Natural killer cell (primary cell): Measurements from ENCODE around the gene HTR6. TPM values are rescaled to one million over a fixed set of nuclear protein-coding genes. Genes with fewer than 3 reads are reported as not detected.

Experiments
- ATAC-seq, 3 donors: fragments of 150-1000 bp in 2 of 3; fragments of 200-7000 bp in 1 of 3; cut with Tn5 transposase; 1 replicate in 1 of 3; 2 replicates in 2 of 3; pipeline ENCODE4 v1.10.0; 2021; ENCODE audit warnings: mild to moderate bottlenecking in 2 of 3, moderate library complexity in 2 of 3
- DNase-seq, 2 donors: peaks; one replicate each; pipeline versions ENCODE4 v3.0.0 to v3.0.0-alpha.2; 2013 to 2021; ENCODE audit warnings: mixed read lengths in 1 of 2
- H3K27ac ChIP-seq: one replicate; pipeline ENCODE4 v1.5.1; 2013; ENCODE audit warnings: mild to moderate bottlenecking, low read length
- H3K27me3 ChIP-seq: one replicate; pipeline ENCODE4 v1.6.1; 2013; ENCODE audit warnings: low read length; ENCODE audit not compliant: control insufficient read depth, insufficient read depth
- H3K36me3 ChIP-seq: one replicate; pipeline ENCODE4 v1.6.1; 2013; ENCODE audit warnings: low read length; ENCODE audit not compliant: control insufficient read depth, insufficient read depth
- H3K4me1 ChIP-seq: one replicate; pipeline ENCODE4 v1.6.1; 2013; ENCODE audit warnings: low read length; ENCODE audit not compliant: control insufficient read depth, insufficient read depth
- H3K4me3 ChIP-seq: one replicate; pipeline ENCODE4 v1.5.1; 2013; ENCODE audit warnings: low read length
- H3K9me3 ChIP-seq: one replicate; pipeline ENCODE4 v1.6.1; 2013; ENCODE audit warnings: low read length; ENCODE audit not compliant: control insufficient read depth, insufficient read depth
- H3K27ac Mint-ChIP-seq, 2 donors: one replicate each; pipeline ENCODE4 v1.8.0; 2022; ENCODE audit warnings: mild to moderate bottlenecking in 2 of 2, mixed read lengths in 2 of 2, moderate library complexity in 1 of 2
- H3K27me3 Mint-ChIP-seq, 2 donors: one replicate each; pipeline ENCODE4 v1.8.0; 2022; ENCODE audit warnings: low read depth in 2 of 2, mixed read lengths in 2 of 2
- H3K36me3 Mint-ChIP-seq: one replicate; pipeline ENCODE4 v1.8.0; 2022; ENCODE audit warnings: mixed read lengths
- H3K4me1 Mint-ChIP-seq, 2 donors: one replicate each; pipeline ENCODE4 v1.8.0; 2022; ENCODE audit warnings: mixed read lengths in 2 of 2
- H3K4me3 Mint-ChIP-seq: one replicate; pipeline ENCODE4 v1.8.0; 2022; ENCODE audit warnings: mild to moderate bottlenecking, moderate library complexity, mixed read lengths
- H3K9me3 Mint-ChIP-seq, 2 donors: one replicate each; pipeline ENCODE4 v1.8.0; 2022; ENCODE audit warnings: mixed read lengths in 2 of 2
- CTCF ChIP-seq: fragments of 200-600 bp; IDR thresholded peaks from one replicate; pipeline ENCODE4 v1.8.0; 2022; ENCODE audit warnings: antibody characterized with exemption
- WGBS: methylation state at CpG from one replicate; pipeline ENCODE4 v1.1.7; 2013; ENCODE audit warnings: missing lambda C conversion rate; ENCODE audit not compliant: insufficient coverage; 5-methylcytosine and 5-hydroxymethylcytosine counted together
- intact Hi-C: fragments of 100-400 bp; cut with micrococcal nuclease; formaldehyde crosslinking; loops from one replicate; pipeline ENCODE4 v1.14.2; 2022
- total RNA-seq, 4 donors: library from RNA; stranded (reverse); fragments of 120-200 nt in 1 of 4; gene quantifications; one replicate each; pipeline versions ENCODE4 v1.2.3 to v1.2.4, GENCODE V29; 2013 to 2022

HTR6 gene
- total RNA-seq, 3 donors from 2014 or later (not counting 1 experiment from before 2014, with no cell fraction given): 0.18 TPM; not detected in 2

DNA sequence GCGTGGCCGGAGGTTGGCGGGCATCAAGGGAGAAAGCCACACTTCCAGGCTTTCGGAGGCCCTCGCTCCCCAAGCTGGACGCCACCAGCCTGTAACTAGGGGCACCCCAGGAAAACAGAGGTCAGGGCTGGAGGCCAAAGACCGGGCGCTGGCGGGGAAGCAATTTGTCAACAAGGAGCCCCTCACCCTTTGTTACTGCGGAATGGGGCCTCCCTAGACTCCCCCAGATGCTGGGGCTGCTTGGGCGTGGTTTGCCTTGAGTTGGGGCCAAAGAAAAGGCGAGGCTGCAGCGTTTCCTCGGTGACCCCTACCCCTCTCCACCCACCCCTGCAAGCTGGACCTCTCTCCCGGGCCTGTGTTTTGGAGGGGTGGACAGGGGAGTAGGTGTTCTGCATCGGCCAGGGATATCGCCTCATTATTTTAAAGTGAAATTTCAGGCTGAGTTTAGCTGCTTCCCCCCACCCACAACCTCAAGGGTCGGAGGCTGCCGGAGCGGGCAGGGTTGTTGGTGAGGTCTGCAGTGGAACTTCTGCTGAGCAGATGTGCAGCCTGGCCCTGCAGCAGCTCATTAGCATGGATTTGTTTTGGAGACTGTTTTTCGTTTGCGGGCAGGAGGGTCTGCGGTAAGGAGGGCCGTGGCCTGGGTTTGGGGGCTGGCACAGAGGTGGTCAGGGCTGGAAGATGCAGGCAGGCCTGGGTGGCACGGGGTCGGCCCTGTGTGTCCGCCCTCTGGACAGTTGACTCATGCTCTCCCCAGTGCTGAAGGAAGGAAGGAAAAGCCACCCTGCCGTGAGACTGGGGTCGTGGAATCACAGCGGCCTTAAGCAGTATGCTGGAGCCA lies 19.0 kb upstream of the HTR6 start:
- 57% methylated on average over 24 of the region's 30 CpGs for WGBS
- Mint-ChIP-seq H3K27ac (peak overlapping the region in 1 of 2 donors; percentile 88), H3K4me1 (peaks cover 19 to 23% of the 10 kb centered on the region in 2 donors), H3K4me3 (peak overlapping the region; percentile 52), H3K27me3 (peaks cover 11 to 25% of the 10 kb centered on the region in 2 donors), H3K36me3 (no peaks in the 10 kb centered on the region), H3K9me3 (no peaks in the 10 kb centered on the region)
- H3K9me3 ChIP-seq: no peaks in the 10 kb centered on the region
- no peak for TF ChIP-seq CTCF
- H3K4me1 ChIP-seq: peaks cover 18% of the 10 kb centered on the region
- H3K4me3 ChIP-seq: no peak overlapping the region
- H3K27ac ChIP-seq: no peak overlapping the region
- ATAC-seq (no peak), DNase-seq (no peak)
- intact Hi-C loops: loop anchor here (2.0 to 5.0 kb wide), 2 partner anchors 48 to 159 kb away; a partner anchor contains a TSS
- peaks cover 20% of the 10 kb centered on the region for H3K27me3 ChIP-seq
- H3K36me3 ChIP-seq: no peaks in the 10 kb centered on the region

DNA sequence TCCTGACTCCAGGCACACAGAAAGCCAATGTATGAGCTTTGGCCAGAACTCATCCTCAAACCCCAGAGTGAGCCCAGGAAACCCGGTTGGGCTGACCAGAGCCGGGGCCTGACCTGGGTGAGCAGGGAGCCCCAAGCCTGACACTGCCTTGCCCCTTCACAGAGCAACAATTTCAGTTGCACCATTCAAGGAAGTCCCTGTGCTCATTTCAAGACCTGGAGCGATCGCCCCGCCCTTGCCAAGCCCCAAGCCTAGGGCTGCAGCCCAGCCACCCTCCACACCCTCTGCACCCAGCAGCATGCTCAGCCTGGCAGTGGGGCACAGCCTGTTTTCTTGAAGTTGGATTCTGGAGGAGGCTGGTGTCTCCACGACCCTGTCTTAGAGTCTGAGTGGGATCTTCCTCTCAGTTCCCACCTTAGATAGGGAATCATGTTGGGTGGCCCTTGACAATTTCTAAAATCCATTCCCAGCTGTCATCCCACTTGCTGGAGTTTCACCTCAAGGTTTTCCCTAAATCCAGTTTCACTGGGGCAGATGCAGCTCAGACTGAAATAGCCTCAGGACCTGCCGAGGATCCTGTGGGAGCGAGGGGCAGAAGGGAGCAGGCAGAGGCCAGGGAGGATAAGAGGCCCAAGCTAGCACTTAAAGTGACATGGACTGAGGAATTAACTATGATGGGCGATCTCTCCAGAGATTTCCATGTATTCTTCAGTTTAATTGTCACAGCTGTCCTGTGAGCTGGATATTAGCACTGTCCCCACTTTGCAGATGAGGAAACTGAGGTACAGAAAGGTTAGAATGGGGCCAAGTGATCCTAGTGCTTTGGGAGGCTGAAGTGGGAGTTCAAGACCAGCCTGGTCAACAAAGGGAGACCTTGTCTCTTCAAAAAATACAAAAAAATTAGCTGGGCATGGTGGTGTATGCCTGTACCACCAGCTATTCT lies 18.0 kb upstream of the HTR6 start:
- WGBS: 74% methylated on average over 9 of the region's 9 CpGs
- no peak overlapping the region for H3K27ac ChIP-seq
- TF ChIP-seq CTCF: no peak
- intact Hi-C loops: loop anchor here (5.0 kb wide), 1 partner anchor 49 kb away; a partner anchor contains a TSS
- no peaks in the 10 kb centered on the region for H3K9me3 ChIP-seq
- no peaks in the 10 kb centered on the region for H3K36me3 ChIP-seq
- Mint-ChIP-seq H3K27ac (no peak overlapping the region), H3K4me1 (peaks cover 19 to 23% of the 10 kb centered on the region in 2 donors), H3K4me3 (peak overlapping the region; percentile 31), H3K27me3 (peaks cover 11 to 21% of the 10 kb centered on the region in 2 donors), H3K9me3 (no peaks in the 10 kb centered on the region), H3K36me3 (no peaks in the 10 kb centered on the region)
- DNase-seq (no peak), ATAC-seq (no peak)
- H3K4me3 ChIP-seq: no peak overlapping the region
- H3K4me1 ChIP-seq: peaks cover 21% of the 10 kb centered on the region
- H3K27me3 ChIP-seq: peaks cover 20% of the 10 kb centered on the region

- no peaks in the 10 kb centered on the region for H3K9me3 ChIP-seq
- H3K4me1 ChIP-seq: peaks cover 21% of the 10 kb centered on the region
- no peak overlapping the region for H3K4me3 ChIP-seq
- TF ChIP-seq CTCF: no peak
- peaks cover 20% of the 10 kb centered on the region for H3K27me3 ChIP-seq
- WGBS: 14% methylated on average over 16 of the region's 16 CpGs
- Mint-ChIP-seq H3K27me3 (peaks cover 10 to 18% of the 10 kb centered on the region in 2 donors), H3K36me3 (no peaks in the 10 kb centered on the region), H3K4me1 (peaks cover 19 to 23% of the 10 kb centered on the region in 2 donors), H3K9me3 (no peaks in the 10 kb centered on the region), H3K27ac (no peak overlapping the region), H3K4me3 (no peak overlapping the region)
- intact Hi-C loops: loop anchor here (5.0 kb wide), 1 partner anchor 50 kb away; a partner anchor contains a TSS
- DNase-seq (peak in 1 of 2 donors; percentile 66), ATAC-seq (no peak)
- no peak overlapping the region for H3K27ac ChIP-seq
- H3K36me3 ChIP-seq: no peaks in the 10 kb centered on the region
Measured at GRCh38 chr1:19647643-19648042, 17.0 kb upstream of the HTR6 start.
